Activated CD4-positive, alpha-beta T cell treated with anti-CD3 and anti-CD28 coated beads, Interleukin-2, Interleukin-4, amounts not matched to agents 100 ng/mL and 50 ng/mL, durations not matched to agents 16 hours and 8 hours (primary cell): ENCODE measurements around the gene CFHR4.
"Not testable (repeated sequence)": the region's sequence is repeated elsewhere in the genome, so short reads cannot be mapped to it uniquely, and the experiment has no call there.

Source experiments
- DNase-seq: peaks from one replicate; pipeline ENCODE4 v3.0.0-alpha.2; 2020; ENCODE audit warnings: low spot score

CFHR4 gene

DNA sequence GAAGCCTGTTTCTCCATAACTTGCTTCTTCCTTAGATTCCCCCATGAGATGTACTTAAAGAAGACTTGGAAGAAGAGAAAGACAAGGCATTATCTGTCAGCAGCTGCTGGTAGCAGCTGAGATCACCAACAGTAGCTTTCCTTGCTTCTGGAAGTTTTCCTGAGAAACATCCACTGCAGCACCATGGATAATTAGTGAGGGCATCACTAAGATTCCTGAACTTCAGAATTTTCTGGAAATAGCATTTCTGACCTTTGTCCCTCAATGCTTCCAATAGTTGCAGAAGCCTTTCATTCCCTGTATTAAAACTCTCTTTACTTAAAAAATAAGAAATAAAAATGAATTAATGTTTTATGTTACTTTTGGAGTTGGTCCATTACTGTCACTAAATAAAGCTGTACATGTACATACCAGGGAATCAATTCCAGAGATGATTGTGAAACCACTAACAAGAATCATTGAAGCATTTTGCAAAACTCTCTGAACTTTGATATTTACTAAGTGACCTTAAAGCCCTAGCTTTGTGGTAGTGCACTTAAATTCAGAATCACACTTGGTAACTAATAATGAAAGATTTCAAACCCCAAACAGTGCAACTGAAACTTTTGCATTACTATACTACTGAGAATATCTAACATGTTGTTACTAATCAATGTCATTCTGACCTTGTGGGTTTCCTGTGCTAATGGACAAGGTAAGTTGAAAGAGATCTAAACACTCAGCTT is at the start of gene CFHR4:
TSS of gene CFHR4 (plus strand) at position 538 of the 725 bp plus-strand sequence. CDS start at position 637, 99 bp downstream.
- DNase-seq, result peak; percentile 8

GRCh38 chr1:196849613-196850492 is 38.0 kb upstream of the CFHR4 start:
- DNase-seq, result not testable (repeated sequence)

DNA sequence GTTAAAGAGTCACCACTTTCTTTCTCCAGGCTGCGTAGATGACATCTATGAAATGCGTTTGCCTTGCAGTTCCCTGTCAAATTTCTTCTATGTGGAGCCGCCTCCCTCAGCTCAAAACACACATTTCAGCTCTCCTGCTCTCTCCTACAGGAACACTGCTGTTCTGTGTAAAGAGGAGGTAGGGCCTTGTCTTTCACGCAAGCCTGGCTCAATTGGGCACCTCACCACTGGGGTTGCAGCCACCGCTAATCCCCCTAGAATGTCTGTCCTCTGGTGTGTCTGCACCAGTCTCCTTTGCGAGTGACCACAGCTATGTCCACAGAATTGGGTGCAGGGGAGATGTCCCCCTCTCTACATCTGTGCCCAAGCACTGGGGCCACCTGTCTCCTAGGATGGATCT is 31.8 kb upstream of the CFHR4 start:
- DNase-seq, result no peak

DNA sequence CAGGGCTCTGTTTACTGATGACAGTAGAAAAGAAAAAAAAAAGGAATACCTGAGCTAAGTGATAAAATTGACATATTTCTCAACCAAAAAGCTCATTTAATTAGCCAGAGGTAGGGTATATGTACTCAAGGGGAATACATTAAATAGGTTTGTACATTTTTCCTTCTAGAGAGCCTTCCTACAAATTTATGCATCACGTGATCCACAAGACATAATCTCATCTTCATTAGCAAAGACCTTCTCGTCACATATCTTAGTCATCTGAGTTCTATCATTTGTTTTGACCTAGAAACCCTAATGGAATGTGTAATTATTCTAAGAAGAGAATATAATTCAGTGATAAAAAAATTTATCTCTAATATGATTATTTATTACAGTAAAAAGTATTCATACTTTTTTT is 30.7 kb upstream of the CFHR4 start:
- no peak for DNase-seq

DNA sequence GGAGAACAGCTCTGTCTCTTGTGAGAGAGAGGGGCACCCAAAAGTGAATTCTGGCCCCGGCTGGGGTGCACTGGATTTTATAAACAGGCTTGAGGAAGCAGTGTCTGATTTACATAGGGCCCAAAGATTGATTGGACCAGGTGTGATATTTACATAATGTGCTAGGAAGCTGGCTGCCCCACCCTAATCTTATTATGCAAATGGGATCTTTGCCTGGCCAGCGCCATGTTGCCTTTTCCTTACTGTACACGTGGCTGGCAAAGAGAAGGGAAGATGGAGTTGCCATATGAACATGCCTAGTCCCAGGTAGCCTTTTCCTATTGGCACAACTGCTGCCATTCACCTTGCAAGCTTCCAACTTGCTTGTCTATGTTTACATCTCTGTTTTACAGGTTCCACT is 29.0 kb upstream of the CFHR4 start:
- no peak for DNase-seq

DNA sequence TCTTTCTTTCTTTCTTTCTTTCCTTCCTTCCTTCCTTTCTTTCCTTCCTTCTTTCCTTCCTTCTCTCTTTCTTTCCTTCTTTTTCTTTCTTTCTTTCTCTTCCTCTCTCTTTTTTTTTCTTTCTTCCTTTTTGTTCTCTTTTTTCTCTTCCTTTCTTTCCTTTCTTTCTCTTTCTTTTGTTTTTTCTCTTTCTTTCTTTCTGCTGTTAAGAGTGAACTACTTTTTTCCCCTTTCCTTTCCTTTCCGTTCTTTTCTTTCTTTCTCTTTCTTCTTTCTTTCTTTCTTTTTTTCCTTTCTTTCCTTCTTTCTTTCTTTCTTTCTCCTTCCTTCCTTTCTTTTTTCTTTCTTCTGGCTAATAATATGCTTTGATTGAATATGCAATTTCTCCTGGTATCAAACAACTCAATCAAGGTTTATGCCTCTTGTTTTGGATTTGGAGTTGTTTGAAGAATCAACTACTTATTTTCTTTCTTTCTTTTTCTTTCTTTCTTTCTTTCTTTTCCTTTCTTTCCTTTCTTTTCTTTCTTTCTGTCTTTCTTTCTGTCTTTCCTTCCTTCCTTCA is 27.4 kb upstream of the CFHR4 start:
- DNase-seq, result no peak

GRCh38 chr1:196861429-196861828 is 26.4 kb upstream of the CFHR4 start:
- no peak for DNase-seq

DNA sequence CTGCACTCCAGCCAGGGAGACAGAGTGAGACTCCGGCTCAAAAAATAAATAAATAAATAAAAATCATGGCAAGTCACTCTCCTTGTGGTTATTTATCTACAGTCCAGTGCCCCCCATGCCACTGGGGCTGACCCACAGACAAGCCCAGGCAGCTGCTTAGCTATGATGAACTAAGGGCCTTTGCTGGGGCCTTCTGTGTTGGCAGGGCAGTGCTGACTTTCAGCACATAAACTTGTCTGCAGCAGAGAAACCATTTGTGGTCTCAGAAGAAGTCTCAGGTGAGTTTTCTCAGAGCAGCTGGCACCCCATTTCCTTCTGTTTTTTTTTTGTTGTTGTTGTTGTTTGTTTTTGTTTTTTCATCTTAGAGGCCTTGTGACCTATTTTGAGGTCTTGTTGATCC is 20.9 kb upstream of the CFHR4 start:
- DNase-seq, result no peak

GRCh38 chr1:196873385-196873784 is 14.5 kb upstream of the CFHR4 start:
- no peak for DNase-seq

GRCh38 chr1:196875935-196876334 is 11.9 kb upstream of the CFHR4 start:
- no peak for DNase-seq

- no peak for DNase-seq
Observed at GRCh38 chr1:196877964-196878363, 9.9 kb upstream of the CFHR4 start.

DNA sequence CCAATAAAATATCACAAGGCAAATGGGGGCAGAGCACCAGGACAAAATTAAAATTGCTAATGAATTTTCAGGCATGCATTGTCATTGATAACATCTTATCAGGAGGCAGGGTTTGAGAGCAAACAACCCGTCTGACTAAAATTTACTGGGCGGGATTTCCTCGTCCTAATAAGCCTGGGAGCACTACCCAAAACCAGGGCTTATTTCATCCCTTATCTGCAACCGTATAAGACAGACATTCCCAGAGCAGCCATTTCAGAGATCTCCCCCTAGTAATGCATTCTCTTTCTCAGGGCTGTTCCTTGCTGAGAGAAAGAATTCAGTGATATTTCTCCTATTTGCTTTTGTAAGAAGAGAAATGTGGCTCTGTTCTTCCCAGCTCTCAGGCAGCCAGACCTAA is 1.3 kb upstream of the CFHR4 start:
- not testable (repeated sequence) for DNase-seq

GRCh38 chr1:196890668-196891067 is 2.8 kb downstream of the CFHR4 start:
- no peak for DNase-seq

GRCh38 chr1:196891251-196891650 is 3.4 kb downstream of the CFHR4 start:
- no peak for DNase-seq

DNA sequence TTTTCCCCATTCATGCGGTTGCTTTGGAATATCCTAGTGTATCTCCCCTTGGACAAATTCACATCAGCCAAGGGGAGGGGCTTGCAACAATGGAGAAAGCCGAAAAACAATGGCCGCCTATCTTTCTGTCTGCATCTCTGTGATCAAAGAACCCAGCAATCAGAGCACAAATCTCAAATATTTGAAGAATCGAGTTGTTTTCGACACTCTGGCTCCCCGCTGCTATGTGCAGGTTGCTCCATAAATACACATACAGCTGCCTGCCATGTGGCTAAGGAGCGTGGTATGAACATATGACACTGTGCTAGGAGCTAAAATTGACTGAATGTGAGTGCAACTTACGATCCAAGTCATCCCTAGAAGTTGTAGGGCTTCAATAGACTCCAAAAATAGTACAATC is 8.5 kb downstream of the CFHR4 start:
- no peak for DNase-seq

- DNase-seq, result no peak
Observed at GRCh38 chr1:196897158-196897828, 9.4 kb downstream of the CFHR4 start.

DNA sequence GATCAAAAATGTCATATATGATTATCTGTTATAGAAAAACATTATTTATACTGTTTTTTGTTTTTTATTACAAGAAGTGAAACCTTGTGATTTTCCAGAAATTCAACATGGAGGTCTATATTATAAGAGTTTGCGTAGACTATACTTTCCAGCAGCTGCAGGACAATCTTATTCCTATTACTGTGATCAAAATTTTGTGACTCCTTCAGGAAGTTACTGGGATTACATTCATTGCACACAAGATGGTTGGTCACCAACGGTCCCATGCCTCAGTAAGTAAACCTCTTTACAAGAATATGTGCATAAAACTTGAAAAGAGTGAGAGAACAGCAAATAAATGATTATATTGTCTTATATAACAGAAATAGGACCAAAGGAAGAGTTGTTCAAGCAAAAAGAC is 14.5 kb downstream of the CFHR4 start:
- DNase-seq, result no peak

- DNase-seq, result no peak
Observed at GRCh38 chr1:196910215-196910614, 22.4 kb downstream of the CFHR4 start.

GRCh38 chr1:196912283-196912682 is 24.4 kb downstream of the CFHR4 start:
- DNase-seq, result not testable (repeated sequence)

DNA sequence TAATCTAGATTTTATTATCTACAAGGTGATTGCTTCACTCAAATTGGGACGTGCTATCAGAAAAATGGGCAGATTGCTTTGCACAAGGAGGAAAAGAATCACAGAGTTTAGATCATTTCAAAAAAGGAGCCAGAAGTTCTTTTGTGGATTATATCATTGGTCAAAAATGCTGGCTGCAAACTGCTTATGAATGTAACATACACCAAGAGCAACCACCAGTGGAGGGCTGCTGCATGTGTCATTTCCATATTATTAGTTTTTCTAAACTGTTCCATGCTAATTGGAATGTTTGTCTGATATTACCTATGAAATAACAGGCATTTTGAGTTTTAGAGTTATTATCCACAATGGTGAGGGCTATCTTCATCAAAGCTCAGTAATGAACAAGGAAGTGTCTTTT is 39.0 kb downstream of the CFHR4 start:
- DNase-seq, result not testable (repeated sequence)

- DNase-seq, result not testable (repeated sequence)
Observed at GRCh38 chr1:196932853-196933252, 45.0 kb downstream of the CFHR4 start.

- no peak for DNase-seq
Observed at GRCh38 chr1:196933531-196934189, 45.8 kb downstream of the CFHR4 start.
